ENCODE data around the gene C1QTNF4.

DNA sequence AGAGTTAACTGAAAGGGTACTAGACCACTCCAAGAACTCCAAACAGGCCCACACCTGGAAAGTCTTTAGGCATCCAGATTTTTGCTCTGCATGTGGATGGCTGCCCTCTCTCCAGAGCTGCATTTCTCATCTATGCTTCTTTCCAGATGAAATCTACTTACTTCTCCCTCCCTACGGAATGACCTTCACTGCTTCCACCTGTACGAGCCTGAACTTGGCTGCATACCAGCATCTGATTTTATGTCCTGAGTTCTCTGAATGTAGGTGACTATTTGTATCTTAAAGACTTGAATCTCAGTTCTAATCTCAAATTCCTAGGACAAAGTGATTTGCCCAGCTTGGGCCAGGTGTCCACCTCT is 54.6 kb downstream of the C1QTNF4 start:
- TF ChIP-seq, protein P1, sequence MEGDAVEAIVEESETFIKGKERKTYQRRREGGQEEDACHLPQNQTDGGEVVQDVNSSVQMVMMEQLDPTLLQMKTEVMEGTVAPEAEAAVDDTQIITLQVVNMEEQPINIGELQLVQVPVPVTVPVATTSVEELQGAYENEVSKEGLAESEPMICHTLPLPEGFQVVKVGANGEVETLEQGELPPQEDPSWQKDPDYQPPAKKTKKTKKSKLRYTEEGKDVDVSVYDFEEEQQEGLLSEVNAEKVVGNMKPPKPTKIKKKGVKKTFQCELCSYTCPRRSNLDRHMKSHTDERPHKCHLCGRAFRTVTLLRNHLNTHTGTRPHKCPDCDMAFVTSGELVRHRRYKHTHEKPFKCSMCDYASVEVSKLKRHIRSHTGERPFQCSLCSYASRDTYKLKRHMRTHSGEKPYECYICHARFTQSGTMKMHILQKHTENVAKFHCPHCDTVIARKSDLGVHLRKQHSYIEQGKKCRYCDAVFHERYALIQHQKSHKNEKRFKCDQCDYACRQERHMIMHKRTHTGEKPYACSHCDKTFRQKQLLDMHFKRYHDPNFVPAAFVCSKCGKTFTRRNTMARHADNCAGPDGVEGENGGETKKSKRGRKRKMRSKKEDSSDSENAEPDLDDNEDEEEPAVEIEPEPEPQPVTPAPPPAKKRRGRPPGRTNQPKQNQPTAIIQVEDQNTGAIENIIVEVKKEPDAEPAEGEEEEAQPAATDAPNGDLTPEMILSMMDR (IDR thresholded peaks at IDR 0.05): no peak
- TF ChIP-seq EZH2 (IDR thresholded peaks at IDR 0.05; ENCODE audit: borderline replicate concordance, insufficient read depth, low read depth, low read length, poor library complexity, severe bottlenecking): no peak

Measured in B cell (primary cell).